Activated CD4-positive, alpha-beta T cell treated with anti-CD3 and anti-CD28 coated beads, Interleukin-2, amount 50 U/mL, for 16 hours (primary cell): ENCODE results near the gene OS9.

ENCODE experiments used
- DNase-seq: peaks from one replicate; pipeline ENCODE4 v3.0.0-alpha.2; 2020

OS9 gene

GRCh38 chr12:57770734-57771133 lies 76.8 kb downstream of the OS9 start:
- DNase-seq = no peak
